ENCODE measurements around the gene AGMAT.

GRCh38 chr1:15524283-15525049 is 60.4 kb downstream of the AGMAT start:
- TF ChIP-seq CTCF (IDR thresholded peaks at IDR 0.05 in 4 of 5, conservative IDR thresholded peaks at IDR 0.05 in 1 of 5), result no peak
- no peak for TF ChIP-seq POLR2A (IDR thresholded peaks at IDR 0.05)
